HG03097 (cell line): Measurements from ENCODE around the gene WDR7.

Experiments used
- ATAC-seq: cut with Tn5 transposase; IDR thresholded peaks from one replicate; pipeline ENCODE4 v1.9.1; 2021; ENCODE audit not compliant: unreplicated experiment, low FRiP score

Gene WDR7

GRCh38 chr18:56721031-56721430 lies 69.9 kb downstream of the WDR7 start:
- no peak for ATAC-seq

GRCh38 chr18:56721491-56721890 lies 70.3 kb downstream of the WDR7 start:
- no peak for ATAC-seq

GRCh38 chr18:56722518-56722917 lies 71.4 kb downstream of the WDR7 start:
- ATAC-seq = no peak

- no peak for ATAC-seq
Measured at GRCh38 chr18:56723068-56723467, 71.9 kb downstream of the WDR7 start.

GRCh38 chr18:56723706-56724105 lies 72.5 kb downstream of the WDR7 start:
- ATAC-seq = no peak

- no peak for ATAC-seq
Measured at GRCh38 chr18:56726906-56727305, 75.7 kb downstream of the WDR7 start.

- no peak for ATAC-seq
Measured at GRCh38 chr18:56727399-56727798, 76.2 kb downstream of the WDR7 start.

- no peak for ATAC-seq
Measured at GRCh38 chr18:56728741-56729140, 77.6 kb downstream of the WDR7 start.

GRCh38 chr18:56738184-56738583 lies 87.0 kb downstream of the WDR7 start:
- ATAC-seq = no peak

GRCh38 chr18:56739731-56740130 lies 88.6 kb downstream of the WDR7 start:
- ATAC-seq = no peak

GRCh38 chr18:56740645-56741044 lies 89.5 kb downstream of the WDR7 start:
- ATAC-seq = no peak

- ATAC-seq = no peak
Measured at GRCh38 chr18:56741685-56742084, 90.5 kb downstream of the WDR7 start.

GRCh38 chr18:56743115-56743514 lies 92.0 kb downstream of the WDR7 start:
- no peak for ATAC-seq

GRCh38 chr18:56747032-56747658 lies 96.0 kb downstream of the WDR7 start:
- no peak for ATAC-seq

- ATAC-seq = no peak
Measured at GRCh38 chr18:56747857-56748256, 96.7 kb downstream of the WDR7 start.

- ATAC-seq = no peak
Measured at GRCh38 chr18:56748698-56749268, 97.6 kb downstream of the WDR7 start.

GRCh38 chr18:56756966-56757365 lies 105.8 kb downstream of the WDR7 start:
- no peak for ATAC-seq

GRCh38 chr18:56770097-56770496 lies 118.9 kb downstream of the WDR7 start:
- no peak for ATAC-seq

- no peak for ATAC-seq
Measured at GRCh38 chr18:56770873-56771272, 119.7 kb downstream of the WDR7 start.

- no peak for ATAC-seq
Measured at GRCh38 chr18:56775701-56776100, 124.5 kb downstream of the WDR7 start.

- ATAC-seq = no peak
Measured at GRCh38 chr18:56787390-56787789, 136.2 kb downstream of the WDR7 start.

- no peak for ATAC-seq
Measured at GRCh38 chr18:56789004-56789888, 138.1 kb downstream of the WDR7 start.
